ENCODE measurements around the gene HDAC9. TPM values are rescaled to one million over a fixed set of nuclear protein-coding genes. Genes with fewer than 3 reads are reported as not detected.

Gene HDAC9
- total RNA-seq, 1 experiment from 2014 or later: 27.6 TPM

DNA sequence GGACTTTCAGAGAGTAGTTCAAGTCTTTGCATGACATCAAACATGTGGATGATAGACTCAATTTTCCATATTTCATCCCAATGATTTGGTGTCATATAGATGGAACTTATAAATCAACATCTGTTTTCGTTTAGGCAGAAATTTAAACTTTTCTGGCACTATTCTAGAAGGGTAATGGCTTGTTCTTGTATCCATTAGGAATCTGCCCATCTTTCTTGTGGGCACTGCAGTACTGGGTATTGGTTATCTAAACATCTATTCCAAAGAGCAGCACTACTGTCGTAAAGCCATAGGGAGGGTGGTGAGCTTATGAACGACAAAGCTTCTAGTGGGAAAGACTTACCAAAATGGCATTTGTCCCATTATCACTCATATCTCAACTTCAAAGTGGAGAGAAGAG lies 348.4 kb downstream of the HDAC9 start:
- no peak for DNase-seq (ENCODE audit: low read depth)

DNA sequence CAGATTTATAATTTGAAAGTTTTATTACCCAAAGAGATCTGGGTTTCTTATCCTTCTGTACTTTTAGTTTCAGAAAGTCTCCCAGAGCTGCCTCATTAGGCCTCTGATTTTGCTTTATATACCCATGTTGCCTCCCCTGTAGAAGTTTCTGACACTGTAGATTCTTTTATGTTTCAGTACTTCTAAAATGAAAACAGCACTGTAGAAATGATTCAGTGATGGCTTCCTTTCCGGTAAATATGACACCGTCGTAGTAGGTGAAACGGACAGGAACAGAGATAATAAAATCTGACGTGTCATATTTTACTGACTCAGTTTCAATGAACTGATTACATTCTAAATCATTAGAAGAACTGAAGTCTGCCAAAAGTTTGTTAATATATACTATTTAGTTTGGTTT lies 349.2 kb downstream of the HDAC9 start:
- no peak for DNase-seq (ENCODE audit: low read depth)

DNA sequence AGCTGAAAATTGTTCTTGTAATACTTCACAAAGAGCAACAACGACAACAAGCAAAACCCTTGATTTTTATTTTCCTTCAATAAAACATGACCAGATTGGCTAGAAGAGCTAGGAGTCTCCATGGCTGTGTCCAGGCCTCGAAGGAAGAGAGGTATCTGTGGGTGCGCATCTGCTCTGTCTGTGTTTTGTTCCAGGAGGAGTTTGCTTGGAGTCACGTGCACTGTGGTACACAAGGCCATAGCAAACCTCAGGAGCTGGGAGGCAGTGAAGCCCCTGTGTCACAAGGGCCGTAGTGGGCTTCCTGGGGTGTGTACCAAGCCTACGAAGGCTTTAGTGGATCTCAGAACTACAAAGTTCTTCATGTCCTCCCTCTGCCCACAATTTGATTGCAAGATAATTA lies 350.2 kb downstream of the HDAC9 start:
- DNase-seq (ENCODE audit: low read depth): no peak

DNA sequence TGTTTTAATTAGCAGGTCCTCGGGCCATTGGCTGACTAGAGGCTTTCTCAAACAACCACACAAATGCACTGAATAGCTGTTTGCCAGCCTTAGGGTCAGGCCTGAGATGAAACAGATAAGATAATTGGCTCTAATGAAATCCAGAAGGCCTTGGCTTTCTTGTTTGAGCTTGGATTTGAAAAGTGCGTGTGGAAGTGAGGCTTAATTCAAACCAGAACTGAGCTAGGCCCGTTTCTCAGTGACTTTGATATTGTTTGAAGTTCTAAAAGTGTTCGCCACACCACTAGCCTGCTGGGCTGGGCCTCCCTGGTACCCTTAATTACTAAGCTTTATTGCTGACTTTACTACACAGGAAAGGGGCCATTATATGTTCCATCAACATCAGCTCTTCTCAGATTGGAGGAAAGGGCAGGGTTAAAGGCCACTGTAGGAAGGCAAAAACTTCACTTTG lies 351.2 kb downstream of the HDAC9 start:
- DNase-seq (ENCODE audit: low read depth): peak; percentile 22

DNA sequence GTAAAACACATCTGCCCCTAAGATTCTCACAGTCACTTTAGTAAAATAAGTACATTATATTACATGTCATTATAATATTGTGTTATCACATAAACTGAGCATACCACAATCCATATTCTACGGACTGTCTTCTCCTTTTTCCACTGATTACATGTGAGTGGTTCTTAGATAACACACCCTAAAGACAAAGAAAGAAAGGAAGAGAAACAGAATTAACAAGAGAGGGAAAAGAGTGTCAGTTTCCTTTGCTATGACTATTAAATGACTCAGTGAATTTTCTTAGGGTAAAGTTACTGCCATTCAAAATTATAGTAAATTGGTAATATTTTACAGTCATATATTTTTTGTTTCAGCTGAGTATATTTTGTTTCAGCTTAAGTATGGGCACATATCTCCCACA lies 353.6 kb downstream of the HDAC9 start:
- no peak for DNase-seq (ENCODE audit: low read depth)

DNA sequence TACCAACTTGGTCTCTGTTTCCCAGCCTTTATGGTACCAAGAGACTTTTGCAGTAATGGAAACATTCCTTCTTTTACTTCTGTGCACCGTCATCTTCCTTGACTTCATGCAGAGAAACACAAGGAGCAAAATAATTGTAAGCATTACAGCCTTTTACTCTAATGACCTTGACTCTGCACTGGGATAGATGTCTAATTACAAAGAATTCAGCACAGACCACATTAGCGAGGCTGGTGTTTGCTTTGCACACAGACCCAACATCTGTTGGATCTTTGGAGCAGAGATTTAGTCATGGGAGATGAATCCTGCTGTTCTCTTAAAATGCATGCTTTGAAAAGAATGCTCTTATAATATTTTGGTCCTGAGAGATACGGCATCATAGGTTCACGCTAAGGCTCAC lies 360.2 kb downstream of the HDAC9 start:
- no peak for DNase-seq (ENCODE audit: low read depth)

DNA sequence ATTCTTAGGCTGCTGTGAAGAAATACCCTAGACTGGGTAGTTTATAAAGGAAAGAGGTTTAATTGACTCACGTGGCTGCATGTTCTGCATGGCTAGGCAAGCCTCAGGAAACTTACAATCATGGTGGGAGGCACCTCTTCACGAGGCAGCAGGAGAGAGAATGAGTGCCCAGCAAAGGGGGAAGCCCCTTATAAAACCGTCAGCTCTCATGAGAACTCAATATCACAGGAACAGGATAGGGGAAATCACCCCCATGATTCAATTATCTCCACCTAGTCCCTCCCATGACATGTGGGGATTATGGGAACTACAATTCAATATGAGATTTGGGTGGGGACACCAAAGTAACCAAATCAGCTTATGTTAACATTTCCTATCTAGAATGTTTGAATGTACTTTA lies 362.7 kb downstream of the HDAC9 start:
- DNase-seq (ENCODE audit: low read depth): no peak

DNA sequence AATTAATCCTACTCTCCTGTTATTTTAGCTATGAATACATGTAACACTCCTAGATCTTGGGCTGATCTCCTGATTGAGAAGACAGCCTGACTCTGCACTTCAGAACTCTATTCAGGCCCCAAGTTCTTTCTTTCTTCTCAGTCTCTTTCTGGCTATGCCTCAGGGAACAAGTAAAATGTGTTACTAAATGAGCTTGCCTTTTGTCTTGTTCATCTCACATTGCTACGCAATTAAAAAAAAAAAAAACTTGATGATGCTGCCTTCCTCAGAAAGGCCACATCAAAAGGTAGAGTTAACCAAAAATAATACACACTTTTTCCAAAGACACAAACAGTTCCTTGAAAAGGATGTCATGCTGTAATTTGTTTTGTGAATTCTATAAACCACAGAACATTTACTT lies 363.8 kb downstream of the HDAC9 start:
- DNase-seq (ENCODE audit: low read depth): peak; percentile 22

DNA sequence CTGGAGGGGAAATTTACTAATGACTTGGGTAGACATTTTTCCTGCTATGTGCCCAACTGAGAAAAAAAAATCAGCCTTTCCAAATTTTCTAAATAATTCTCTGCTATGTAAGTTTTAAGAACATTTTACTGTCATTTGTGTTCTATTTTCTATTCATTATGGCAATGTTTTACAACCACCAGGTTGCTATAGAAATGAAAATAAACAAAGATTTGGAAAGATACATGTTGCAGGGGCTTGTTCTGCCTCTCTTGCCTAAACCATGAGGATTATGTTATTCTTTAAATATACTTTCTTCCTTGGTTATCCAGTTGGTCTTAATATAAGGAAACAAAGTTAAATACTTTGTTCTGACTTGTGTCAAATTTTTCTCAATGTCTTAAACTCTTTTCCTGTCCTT lies 364.7 kb downstream of the HDAC9 start:
- DNase-seq (ENCODE audit: low read depth): peak; percentile 8

DNA sequence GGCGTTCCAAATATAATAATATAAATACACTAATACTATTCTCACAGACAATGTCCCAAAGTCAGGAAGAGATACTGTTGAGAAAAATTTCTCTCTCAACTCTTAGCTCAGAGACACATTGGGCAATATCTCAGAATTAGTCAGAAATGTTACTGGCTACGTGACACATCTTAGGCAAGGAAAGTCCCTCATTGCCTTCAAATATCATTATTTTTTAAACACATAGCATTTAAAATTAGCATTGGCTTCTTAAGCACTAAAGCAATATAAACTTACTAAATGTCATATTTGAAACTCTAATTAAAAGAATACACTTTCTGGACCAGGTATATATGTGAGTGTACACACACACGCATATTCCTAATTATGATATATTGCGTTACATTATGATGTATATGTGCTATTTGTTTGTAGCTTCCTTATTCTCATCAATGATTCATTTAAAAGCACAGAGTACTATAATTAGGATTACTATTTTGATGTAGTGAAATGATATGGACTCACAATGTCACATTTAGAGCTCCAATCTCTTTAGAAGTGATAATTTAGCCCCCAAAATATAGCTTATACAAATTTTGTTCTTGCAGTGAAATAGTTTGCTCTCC lies 366.1 kb downstream of the HDAC9 start:
- DNase-seq (ENCODE audit: low read depth): peak; percentile 12

DNA sequence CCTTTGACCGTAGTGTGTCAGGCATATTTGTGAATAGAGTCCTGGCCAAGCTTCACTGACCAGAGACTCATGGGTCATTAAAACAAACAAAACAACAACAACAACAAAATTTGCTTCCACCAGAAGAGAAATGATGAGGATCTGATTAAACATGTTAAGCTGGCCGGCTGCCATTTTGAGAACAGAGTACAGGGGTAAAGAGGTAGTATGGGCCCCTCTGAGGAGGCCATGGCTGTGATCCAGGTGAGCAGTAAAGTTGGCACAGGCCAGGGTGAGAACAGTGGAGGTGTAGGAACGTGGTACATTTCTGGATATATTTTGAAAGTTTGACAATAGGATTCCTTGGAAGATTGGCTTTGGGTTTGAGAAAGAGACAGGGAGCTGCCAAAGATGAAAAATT lies 369.4 kb downstream of the HDAC9 start:
- DNase-seq (ENCODE audit: low read depth): no peak

DNA sequence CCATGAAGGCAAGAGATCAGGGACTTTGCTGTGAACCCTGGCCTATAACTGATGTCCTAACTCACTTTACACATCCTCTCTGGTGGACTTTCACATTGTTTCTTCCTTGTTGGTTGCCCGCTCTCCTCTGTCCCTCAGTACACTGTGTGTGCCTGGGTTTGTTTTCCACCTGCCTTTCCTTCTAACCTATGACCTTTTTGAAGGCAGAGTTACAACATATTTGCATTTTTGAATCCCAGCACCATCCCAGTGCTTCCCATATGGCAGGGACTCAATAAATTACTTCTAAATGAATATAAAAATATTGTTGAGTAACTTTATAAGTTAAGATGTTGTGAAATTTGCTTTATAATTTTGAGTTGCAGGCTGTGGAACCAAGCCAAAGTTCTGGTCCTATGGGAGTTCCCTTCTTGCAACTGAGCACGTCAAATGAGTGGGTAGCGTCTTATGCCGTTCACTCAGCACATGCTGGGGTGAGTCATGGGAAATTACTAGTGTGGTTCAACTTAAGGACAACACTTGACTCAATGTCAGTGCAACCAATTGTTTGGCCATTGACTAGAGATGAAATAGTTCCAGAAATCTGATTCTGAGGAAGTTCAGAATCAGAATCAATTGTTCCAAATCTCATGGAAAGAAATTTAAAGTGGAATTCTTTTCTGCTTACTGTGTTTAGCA lies 370.9 kb downstream of the HDAC9 start:
- peak; percentile 97 for DNase-seq (ENCODE audit: low read depth)

DNA sequence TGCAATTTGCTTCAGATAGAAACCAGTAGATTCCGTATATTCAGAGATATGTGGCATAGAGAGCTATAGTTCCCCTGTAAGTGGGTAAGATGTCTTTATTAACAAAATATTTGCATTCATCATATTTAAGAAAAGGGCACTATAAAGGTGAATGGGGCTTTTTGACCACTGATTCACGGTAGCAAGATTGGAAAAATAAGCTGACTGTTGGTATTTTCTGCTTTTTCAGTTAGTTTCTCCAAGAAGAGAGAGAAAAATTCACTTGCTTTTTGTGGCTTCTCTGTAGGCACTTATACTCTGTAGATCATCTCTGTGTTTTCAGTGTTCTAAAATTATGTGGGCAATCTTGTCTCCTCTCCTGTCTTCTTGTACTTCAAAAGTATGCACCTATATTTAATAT lies 376.8 kb downstream of the HDAC9 start:
- DNase-seq (ENCODE audit: low read depth): no peak

DNA sequence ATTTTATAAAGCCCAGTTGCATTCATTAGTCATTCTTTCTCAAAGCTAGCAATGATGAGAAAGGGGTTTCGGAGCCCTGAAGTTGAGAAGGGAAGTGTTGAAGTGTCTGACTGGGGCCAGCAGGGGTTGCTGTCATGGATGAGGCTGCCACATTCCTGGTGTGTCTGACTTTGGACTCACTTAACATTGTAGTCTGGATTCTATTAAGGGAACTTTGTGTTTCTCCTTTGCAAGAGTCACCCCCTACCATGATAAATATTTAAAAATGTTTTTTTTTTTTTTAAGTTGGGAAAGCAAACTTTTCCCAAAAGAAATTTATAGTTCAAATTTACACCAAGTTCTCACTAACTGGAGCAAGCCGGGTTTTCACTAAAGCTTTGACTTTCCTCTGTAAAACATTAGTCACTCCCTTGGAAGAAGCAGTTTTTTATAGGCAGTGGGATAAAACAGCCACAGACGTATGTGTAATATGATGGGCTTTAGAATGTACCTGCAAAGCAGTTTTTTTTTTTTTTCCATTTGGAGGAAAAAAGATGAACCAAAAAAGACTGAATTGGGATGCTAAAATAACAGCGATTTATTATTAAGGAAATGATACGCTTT lies 378.3 kb downstream of the HDAC9 start:
- DNase-seq (ENCODE audit: low read depth): peak; percentile 23

DNA sequence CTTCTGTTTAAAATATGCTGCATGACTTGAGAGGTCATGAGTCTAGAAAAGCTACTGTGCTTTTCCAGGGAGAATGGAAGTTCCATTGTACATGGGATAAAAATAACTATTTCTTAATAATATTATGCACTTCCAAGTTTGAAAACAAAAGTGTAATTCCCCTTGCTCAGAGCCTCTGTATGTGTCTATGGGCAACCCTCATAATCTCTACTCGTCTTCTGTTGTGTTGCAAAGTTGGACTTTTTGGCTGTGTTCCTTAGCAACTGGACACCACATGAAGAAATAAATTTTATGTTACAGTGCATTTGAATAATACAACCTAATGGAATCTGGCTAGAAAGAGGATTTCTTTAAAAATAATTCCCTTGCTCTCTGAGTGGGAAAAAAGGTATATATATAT lies 379.3 kb downstream of the HDAC9 start:
- DNase-seq (ENCODE audit: low read depth): no peak

DNA sequence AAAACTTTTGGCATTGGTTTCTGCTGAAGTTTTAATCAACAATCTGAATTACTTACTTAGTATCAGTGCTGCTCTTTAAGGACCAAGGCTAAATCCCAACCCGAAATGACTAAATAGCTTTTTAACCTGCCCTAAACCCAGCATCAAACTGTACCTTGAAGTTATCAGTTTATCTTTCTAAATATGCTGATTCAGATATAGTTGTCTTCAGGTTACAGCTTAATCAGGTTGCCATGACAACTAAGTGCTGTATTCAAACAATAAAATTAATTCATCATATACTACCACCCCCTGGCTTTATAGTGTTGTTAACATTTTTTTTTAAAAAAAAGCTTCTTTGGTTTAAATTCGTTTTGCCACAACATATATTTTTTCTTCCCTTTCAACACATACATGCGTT lies 382.3 kb downstream of the HDAC9 start:
- peak; percentile 26 for DNase-seq (ENCODE audit: low read depth)

DNA sequence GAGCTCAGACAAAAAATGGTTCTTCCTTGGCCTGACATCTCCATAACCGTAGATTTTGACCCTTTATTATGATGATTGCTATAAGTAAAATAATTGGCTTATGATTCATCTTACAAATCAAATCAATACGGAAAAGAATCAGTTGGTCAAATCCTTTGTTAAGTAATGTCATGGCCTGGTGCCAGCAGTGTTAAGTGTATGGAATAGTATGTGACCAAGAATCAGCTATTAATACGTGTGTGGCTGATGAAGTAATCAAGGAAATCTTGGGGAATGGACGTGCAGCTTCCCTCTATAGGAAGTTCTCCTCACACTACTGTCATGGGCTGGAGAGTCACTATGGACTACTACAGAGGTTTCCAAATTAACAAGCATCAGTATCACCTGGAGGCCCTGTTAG lies 391.3 kb downstream of the HDAC9 start:
- DNase-seq (ENCODE audit: low read depth): no peak

DNA sequence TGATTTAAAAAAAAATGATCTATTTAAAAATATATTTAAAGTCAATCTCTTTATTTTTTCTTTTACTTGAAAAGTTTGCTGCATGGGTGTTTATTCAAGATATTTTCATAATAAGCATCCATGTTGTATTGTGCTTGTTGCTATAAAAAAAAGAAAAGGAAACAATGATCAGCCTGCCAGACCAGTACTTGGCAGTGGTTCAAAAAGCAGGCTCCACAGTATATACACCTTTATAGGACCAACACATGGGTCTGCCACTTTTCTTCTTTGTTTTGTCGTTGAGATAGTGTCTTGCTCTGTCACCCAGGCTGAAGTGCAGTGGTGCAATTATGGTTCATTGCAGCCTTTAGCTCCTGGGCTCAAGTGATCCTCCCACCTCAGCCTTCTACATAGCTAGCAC lies 393.9 kb downstream of the HDAC9 start:
- no peak for DNase-seq (ENCODE audit: low read depth)

DNA sequence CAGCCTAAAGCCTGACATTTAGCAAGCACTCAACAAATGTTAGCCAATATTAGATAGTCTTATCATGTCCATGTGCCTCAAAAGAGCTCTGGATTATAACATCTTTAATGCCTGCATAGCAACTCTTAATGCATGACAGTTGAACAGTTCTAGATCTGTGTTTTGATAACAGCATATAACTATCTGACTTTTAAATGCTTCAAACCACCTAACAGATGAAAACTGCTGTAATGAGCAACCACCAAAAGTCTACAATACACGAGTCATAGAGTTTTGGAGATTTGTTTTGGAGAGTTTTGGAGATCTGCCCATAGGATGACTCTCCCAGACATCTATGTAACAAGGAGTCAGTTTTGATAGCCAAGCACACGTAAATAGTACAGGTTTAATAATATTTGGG lies 394.6 kb downstream of the HDAC9 start:
- peak; percentile 84 for DNase-seq (ENCODE audit: low read depth)

DNA sequence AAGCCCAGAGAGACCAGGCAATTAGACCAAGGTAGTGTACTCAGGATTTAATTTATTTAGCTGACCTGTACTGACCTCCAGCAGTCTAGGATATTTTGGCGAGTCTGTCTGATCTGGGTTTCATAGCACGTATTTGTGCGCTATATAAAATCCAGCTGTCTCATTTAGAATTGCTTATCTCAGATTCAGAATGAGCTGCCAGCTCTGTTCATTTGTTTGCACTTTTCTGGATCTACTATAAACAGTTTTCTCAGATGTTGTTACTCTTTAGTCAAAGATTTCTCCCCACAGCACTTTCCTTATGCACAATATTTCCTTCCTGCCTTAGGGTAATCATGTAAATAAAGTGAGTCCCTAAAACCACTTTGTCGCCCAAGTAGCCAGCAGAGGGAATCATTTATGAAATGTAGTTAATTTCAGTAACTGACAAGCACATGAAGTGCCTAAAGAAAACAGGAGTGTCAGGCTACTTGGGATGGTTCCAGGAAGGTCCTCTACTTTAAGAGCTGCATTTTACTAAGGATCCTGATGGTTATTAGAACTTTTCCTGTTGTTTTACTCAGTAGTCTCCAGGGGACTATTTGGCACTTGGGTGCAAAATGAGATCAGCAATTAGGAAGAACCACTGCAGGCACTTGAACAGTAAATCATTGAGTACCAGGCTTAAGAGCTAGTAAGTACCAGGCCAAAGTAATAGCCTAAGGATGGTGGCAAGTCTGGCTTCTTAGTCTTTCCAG lies 395.5 kb downstream of the HDAC9 start:
- peak; percentile 29 for DNase-seq (ENCODE audit: low read depth)

DNA sequence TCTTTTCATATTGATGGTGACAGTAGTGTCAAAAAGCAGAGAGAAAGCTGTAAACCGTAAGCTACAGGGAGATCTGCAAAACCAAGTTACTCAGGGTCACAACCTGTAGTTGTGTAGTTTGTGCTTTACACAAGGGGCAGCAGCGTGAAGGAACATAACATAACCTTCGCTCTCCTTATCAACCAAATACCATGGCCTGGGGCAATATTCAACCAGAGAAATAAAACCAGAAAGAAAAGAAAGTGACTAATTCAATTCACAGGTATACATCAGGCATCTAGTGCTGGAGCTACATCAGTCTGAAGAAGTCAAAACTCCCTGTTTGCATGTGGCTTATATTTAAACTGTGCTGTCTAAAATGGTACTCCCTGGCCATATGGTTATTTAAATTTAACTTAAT lies 397.6 kb downstream of the HDAC9 start:
- DNase-seq (ENCODE audit: low read depth): peak; percentile 50

DNA sequence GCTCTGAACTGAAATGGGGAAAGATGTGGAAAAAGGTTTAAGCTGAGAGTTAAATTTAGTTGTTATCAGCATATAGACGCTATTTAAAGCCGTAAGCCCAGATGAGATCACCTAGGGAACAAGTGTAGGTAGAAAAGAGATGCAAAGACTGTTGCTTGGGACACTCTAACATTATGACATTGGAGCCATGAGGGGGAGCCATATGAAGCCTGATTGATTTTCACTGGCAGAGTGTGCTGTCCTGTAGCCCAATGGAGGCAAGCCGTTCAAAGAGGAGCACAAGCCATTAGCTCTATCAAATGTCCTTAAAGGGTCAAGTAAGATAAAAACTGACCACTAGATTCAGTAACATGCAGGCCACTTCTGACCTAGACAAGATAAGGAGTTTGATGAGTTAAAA lies 398.6 kb downstream of the HDAC9 start:
- DNase-seq (ENCODE audit: low read depth): peak; percentile 24

DNA sequence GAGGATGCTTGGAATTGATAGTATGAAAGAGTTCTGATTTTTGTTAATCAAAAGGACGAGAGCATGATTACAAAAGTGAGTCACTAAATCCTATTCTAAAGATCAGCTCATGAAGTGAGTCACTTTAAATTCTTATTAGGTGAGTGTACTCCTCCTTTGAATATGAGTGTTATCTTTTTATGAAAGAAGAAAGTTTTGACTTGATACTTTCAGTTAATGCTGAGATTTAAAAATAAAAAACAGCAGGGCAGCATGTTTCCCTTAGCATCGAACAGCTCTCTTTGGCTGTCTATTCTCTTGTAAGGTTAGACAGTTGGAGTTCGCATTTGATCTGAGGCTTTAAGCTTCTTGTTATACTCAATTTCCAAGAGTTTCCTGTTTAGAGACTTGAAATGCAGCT lies 399.9 kb downstream of the HDAC9 start:
- DNase-seq (ENCODE audit: low read depth): peak; percentile 90

All from M059J (cell line).